DOHH2 (cell line): ENCODE measurements around the gene USP10.
A peak's percentile ranks its signal among the peaks of the same experiment; 100 is the strongest.

Experiments used
- H3F3A ChIP-seq: fragments of 200-600 bp; sonication (generic), shearing (Covaris generic); 2 replicates; pipeline ENCODE4 v1.6.0; 2016; ENCODE audit warnings: antibody characterized with exemption, mild to moderate bottlenecking; ENCODE audit not compliant: control insufficient read depth, insufficient read depth
- H3K27ac ChIP-seq: fragments of 200-600 bp; sonication (generic); 2 replicates; pipeline ENCODE4 v1.5.1; 2014; ENCODE audit warnings: low read depth, mild to moderate bottlenecking, low read length, moderate library complexity
- H3K27me3 ChIP-seq: fragments of 200-600 bp; sonication (generic); 2 replicates; pipeline ENCODE4 v1.6.1; 2014; ENCODE audit warnings: mild to moderate bottlenecking, low read length, mixed read lengths; ENCODE audit not compliant: control insufficient read depth
- H3K36me3 ChIP-seq: fragments of 200-600 bp; sonication (generic); 2 replicates; pipeline ENCODE4 v1.6.1; 2014; ENCODE audit warnings: mild to moderate bottlenecking, low read length, moderate library complexity, mixed read lengths; ENCODE audit not compliant: control insufficient read depth
- H3K4me1 ChIP-seq: fragments of 200-600 bp; sonication (generic); 2 replicates; pipeline ENCODE4 v1.6.1; 2014; ENCODE audit warnings: mild to moderate bottlenecking, low read length, mixed read lengths; ENCODE audit not compliant: control insufficient read depth
- H3K4me2 ChIP-seq: fragments of 200-600 bp; sonication (generic); 2 replicates; pipeline ENCODE4 v1.6.0; 2014; ENCODE audit warnings: mild to moderate bottlenecking, low read length, moderate library complexity
- H3K4me3 ChIP-seq: fragments of 200-600 bp; sonication (generic); 2 replicates; pipeline ENCODE4 v1.5.1; 2014; ENCODE audit warnings: mild to moderate bottlenecking, low read length, mixed read lengths
- H3K79me2 ChIP-seq: fragments of 200-600 bp; sonication (generic); 2 replicates; pipeline ENCODE4 v1.6.1; 2014; ENCODE audit warnings: mild to moderate bottlenecking, low read length, mixed read lengths; ENCODE audit not compliant: control insufficient read depth
- H3K9me2 ChIP-seq: fragments of 200-600 bp; sonication (generic); replicated peaks from 2 replicates; pipeline ENCODE4 v1.6.1; 2014; ENCODE audit warnings: mild to moderate bottlenecking, low read length, mixed read lengths; ENCODE audit not compliant: control insufficient read depth
- H3K9me3 ChIP-seq: fragments of 200-600 bp; sonication (generic); 2 replicates; pipeline ENCODE4 v1.6.1; 2014; ENCODE audit warnings: antibody characterized with exemption, low read length, mixed read lengths; ENCODE audit not compliant: control insufficient read depth, insufficient read depth
- H4K20me1 ChIP-seq: fragments of 200-600 bp; sonication (generic); 2 replicates; pipeline ENCODE4 v1.6.0; 2014; ENCODE audit warnings: low read depth, mild to moderate bottlenecking, antibody characterized with exemption, low read length, moderate library complexity; ENCODE audit not compliant: control insufficient read depth, insufficient read depth
- EZH2phosphoT487 ChIP-seq: fragments of 200-600 bp; sonication (generic); IDR thresholded peaks from 2 replicates; pipeline ENCODE4 v1.6.1; 2017; ENCODE audit warnings: borderline replicate concordance, mild to moderate bottlenecking, antibody characterized with exemption, low read length, moderate library complexity, mixed read lengths
- TF ChIP-seq, protein P1 (sequence below): fragments of 200-600 bp; sonication (generic); IDR thresholded peaks from one replicate; pipeline ENCODE4 v1.5.1; 2014; ENCODE audit warnings: antibody characterized with exemption, mild to moderate bottlenecking, low read depth, low read length; ENCODE audit not compliant: poor library complexity, severe bottlenecking

USP10 gene

DNA sequence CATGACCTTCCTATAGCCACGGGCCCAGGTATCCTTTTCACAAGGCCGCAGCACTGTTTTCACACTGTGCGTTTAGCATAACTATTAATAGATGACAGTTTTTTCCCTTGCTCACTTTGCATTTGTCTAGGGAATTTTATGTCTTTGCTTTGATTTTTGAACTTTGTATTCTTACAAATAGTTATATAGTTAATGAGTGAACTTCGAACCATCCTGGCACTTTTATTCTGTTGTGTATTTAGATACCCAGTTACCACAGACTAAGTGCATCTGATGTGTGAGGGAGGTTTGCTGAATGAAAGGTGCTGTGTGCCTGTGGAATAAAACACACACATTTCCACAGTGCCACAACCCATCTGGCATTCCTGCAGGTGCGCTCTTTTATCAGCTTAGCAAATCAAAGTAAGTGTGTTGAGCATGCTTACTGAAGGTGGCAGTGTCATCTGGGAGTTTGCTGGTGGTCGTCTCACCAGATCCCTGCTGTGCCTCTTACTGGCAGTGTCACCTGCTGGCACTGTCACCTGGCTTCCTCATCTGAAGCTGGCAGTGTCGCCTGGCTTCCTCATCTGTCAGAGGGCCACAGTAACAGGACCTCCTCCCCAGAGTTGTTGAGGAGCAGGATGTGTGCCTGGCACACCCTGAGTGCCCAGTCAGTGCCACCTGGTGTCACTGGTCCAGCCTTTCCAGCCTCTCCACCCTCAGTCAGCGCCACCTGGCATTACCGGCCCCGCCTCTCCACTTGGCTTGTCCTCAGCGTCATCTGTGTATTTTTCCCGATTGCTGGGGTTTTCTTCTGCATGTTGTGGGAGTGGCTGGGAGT, 37.6 kb downstream of the USP10 start:
- no peak for TF ChIP-seq EZH2phosphoT487
- H3K9me2 ChIP-seq, result no peaks in the 10 kb centered on the region
- peaks cover 32% of the 10 kb centered on the region for H4K20me1 ChIP-seq
- 0 out of 2 replicates have a peak overlapping the region, but pooled peaks have one; percentile 58 for H3K4me2 ChIP-seq
- no peak overlapping the region for H3K4me3 ChIP-seq
- H3K36me3 ChIP-seq, result peaks cover 79% of the 10 kb centered on the region
- no peaks in the 10 kb centered on the region for H3K27me3 ChIP-seq
- no peaks in the 10 kb centered on the region for H3K9me3 ChIP-seq
- peaks cover 95% of the 10 kb centered on the region for H3K79me2 ChIP-seq
- H3K4me1 ChIP-seq, result peaks cover 16% of the 10 kb centered on the region
- H3K27ac ChIP-seq, result peak overlapping the region; percentile 8; the same call in 1 of the 2 replicates
- H3F3A ChIP-seq, result peaks cover 28% of the 10 kb centered on the region

DNA sequence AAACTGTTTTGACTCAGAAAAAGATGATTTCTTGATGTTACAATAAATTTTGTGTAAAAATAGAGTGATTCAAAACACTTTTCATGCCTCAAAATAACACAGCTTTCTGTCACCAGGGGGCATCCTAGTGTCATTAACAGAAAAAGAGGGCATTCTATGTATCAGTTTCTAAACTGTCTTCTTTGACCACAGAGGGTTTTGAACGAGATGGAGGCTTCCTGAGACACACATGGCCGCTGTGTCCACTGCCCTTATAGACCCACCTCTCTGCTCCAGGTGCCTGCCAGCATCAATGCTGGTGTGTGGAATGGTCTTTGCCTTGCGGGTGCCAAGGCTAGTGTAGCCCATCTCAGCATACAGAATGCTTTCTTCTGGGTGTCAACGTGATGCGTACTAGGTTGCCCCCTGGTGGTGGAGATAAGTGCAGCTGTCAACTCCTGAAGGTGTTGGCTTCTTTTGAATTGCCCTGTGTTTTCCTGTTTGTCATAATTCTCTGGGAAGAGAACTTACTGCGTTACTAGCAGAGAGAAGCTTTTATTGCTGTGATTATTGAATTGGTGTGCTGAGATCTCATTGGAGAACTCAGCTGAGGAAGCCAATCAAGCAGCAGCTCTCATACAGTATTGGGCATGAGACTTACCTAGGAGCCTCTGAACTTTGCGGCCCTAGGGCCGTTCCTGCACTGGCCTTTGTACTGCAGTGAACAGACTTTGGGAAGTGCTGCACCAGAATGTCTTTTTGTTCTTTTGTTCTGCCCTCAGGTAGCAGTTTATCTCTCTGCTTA, 38.6 kb downstream of the USP10 start:
- H3K79me2 ChIP-seq, result peaks cover 95% of the 10 kb centered on the region
- no peaks in the 10 kb centered on the region for H3K9me3 ChIP-seq
- H3K27me3 ChIP-seq, result no peaks in the 10 kb centered on the region
- H3K4me1 ChIP-seq, result peaks cover 16% of the 10 kb centered on the region
- peak overlapping the region; percentile 49 for H3K4me3 ChIP-seq
- TF ChIP-seq, protein P1, sequence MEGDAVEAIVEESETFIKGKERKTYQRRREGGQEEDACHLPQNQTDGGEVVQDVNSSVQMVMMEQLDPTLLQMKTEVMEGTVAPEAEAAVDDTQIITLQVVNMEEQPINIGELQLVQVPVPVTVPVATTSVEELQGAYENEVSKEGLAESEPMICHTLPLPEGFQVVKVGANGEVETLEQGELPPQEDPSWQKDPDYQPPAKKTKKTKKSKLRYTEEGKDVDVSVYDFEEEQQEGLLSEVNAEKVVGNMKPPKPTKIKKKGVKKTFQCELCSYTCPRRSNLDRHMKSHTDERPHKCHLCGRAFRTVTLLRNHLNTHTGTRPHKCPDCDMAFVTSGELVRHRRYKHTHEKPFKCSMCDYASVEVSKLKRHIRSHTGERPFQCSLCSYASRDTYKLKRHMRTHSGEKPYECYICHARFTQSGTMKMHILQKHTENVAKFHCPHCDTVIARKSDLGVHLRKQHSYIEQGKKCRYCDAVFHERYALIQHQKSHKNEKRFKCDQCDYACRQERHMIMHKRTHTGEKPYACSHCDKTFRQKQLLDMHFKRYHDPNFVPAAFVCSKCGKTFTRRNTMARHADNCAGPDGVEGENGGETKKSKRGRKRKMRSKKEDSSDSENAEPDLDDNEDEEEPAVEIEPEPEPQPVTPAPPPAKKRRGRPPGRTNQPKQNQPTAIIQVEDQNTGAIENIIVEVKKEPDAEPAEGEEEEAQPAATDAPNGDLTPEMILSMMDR, result peak; percentile 98
- TF ChIP-seq EZH2phosphoT487, result no peak
- H4K20me1 ChIP-seq, result peaks cover 26% of the 10 kb centered on the region
- H3K36me3 ChIP-seq, result peaks cover 80% of the 10 kb centered on the region
- H3K27ac ChIP-seq, result peak overlapping the region; percentile 8; the same call in 1 of the 2 replicates
- H3K9me2 ChIP-seq, result no peaks in the 10 kb centered on the region
- peak overlapping the region; percentile 58 for H3K4me2 ChIP-seq
- H3F3A ChIP-seq, result peaks cover 21% of the 10 kb centered on the region

DNA sequence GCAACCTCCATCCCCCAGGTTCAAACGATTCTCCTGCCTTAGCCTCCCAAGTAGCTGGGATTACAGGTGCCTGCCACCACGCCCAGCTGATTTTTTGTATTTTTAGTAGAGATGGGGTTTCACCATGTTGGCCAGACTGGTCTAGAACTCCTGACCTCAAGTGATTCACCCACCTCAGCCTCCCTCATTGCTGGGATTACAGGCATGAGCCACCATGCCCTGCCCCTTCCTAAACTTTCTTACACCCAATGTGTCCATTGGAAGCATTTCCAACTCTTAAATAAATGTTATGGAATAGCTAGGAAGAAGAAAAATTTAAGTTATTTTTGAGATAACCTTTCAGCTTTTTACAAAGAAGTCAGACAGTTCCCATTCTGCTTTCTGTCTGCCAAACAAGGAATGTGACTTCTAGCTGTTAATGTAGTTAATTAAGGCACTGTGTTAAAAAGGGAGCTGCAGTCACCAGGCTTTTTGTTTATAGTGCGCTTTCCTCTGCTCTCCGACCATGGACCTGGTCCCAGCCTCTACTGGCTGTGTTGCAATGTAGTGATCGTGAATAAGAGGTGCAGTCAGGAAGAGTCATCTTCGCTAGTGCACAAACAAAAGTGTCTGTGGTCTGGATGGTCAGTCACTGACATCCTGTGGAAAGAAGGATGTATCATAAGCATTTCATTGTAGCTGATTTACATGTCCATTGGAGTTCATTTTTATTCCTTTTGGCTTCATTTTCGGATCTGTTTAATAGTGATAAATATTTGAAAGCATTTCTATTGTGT, 39.7 kb downstream of the USP10 start:
- Histone ChIP-seq H3K27me3 (no peaks in the 10 kb centered on the region), H3K36me3 (peaks cover 77% of the 10 kb centered on the region), H3K4me2 (no peak overlapping the region), H3K4me3 (no peak overlapping the region), H3K9me3 (no peaks in the 10 kb centered on the region), H3K4me1 (peaks cover 16% of the 10 kb centered on the region), H3K79me2 (peaks cover 94% of the 10 kb centered on the region), H3F3A (peaks cover 19% of the 10 kb centered on the region), H3K27ac (no peak overlapping the region), H3K9me2 (no peaks in the 10 kb centered on the region), H4K20me1 (peaks cover 26% of the 10 kb centered on the region)
- no peak for TF ChIP-seq EZH2phosphoT487
- TF ChIP-seq, protein P1, result no peak
